NB4 (cell line): Measurements from ENCODE around the gene SLAMF7.
"Not testable (repeated sequence)": the region's sequence is repeated elsewhere in the genome, so short reads cannot be mapped to it uniquely, and the experiment has no call there.

Experiments
- DNase-seq: peaks from one replicate; pipeline ENCODE4 v3.0.0; 2010; ENCODE audit warnings: low read depth
- H3K4me3 ChIP-seq: one replicate; pipeline ENCODE4 v1.5.1; 2011; ENCODE audit warnings: mild to moderate bottlenecking, low read depth, low read length, moderate library complexity
- MYC ChIP-seq: IDR thresholded peaks from 2 replicates; pipeline ENCODE4 v1.6.1; 2011; ENCODE audit warnings: low read depth, low read length
- POLR2A ChIP-seq: IDR thresholded peaks from 2 replicates; pipeline ENCODE4 v1.6.1; 2011; ENCODE audit warnings: mild to moderate bottlenecking; ENCODE audit not compliant: insufficient read length; ENCODE audit errors: extremely low read depth
- TF ChIP-seq, protein P1 (sequence below): IDR thresholded peaks from 2 replicates; pipeline ENCODE4 v1.6.1; 2011; ENCODE audit warnings: low read depth, low read length
- TF ChIP-seq, protein P2 (sequence below): IDR thresholded peaks from one replicate; pipeline ENCODE4 v1.5.1; 2012; ENCODE audit warnings: low read depth, low read length

The SLAMF7 gene

DNA sequence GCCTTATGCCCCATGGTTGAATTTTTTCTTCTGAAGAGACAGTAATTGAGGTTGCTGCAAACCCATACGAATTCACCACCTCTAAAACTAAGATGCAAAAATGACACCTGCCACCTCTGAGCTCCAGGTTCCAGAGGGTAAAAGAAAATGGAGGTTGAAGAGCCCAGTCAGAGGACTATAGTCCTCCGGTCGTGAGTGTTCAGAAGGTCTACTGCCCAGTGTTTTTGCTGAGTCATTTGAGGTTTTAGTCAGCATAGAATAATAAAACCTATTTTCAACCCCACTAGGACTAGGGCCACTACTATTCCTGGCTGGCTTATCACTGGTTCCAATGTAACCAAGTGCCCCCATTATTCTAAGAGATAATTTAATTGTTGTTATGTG, 12.9 kb upstream of the SLAMF7 start:
- TF ChIP-seq, protein P1, sequence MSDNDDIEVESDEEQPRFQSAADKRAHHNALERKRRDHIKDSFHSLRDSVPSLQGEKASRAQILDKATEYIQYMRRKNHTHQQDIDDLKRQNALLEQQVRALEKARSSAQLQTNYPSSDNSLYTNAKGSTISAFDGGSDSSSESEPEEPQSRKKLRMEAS, result no peak
- TF ChIP-seq, protein P2, sequence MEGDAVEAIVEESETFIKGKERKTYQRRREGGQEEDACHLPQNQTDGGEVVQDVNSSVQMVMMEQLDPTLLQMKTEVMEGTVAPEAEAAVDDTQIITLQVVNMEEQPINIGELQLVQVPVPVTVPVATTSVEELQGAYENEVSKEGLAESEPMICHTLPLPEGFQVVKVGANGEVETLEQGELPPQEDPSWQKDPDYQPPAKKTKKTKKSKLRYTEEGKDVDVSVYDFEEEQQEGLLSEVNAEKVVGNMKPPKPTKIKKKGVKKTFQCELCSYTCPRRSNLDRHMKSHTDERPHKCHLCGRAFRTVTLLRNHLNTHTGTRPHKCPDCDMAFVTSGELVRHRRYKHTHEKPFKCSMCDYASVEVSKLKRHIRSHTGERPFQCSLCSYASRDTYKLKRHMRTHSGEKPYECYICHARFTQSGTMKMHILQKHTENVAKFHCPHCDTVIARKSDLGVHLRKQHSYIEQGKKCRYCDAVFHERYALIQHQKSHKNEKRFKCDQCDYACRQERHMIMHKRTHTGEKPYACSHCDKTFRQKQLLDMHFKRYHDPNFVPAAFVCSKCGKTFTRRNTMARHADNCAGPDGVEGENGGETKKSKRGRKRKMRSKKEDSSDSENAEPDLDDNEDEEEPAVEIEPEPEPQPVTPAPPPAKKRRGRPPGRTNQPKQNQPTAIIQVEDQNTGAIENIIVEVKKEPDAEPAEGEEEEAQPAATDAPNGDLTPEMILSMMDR, result no peak
- no peak for TF ChIP-seq MYC
- peak; percentile 73 for DNase-seq
- H3K4me3 ChIP-seq, result no peak overlapping the region

DNA sequence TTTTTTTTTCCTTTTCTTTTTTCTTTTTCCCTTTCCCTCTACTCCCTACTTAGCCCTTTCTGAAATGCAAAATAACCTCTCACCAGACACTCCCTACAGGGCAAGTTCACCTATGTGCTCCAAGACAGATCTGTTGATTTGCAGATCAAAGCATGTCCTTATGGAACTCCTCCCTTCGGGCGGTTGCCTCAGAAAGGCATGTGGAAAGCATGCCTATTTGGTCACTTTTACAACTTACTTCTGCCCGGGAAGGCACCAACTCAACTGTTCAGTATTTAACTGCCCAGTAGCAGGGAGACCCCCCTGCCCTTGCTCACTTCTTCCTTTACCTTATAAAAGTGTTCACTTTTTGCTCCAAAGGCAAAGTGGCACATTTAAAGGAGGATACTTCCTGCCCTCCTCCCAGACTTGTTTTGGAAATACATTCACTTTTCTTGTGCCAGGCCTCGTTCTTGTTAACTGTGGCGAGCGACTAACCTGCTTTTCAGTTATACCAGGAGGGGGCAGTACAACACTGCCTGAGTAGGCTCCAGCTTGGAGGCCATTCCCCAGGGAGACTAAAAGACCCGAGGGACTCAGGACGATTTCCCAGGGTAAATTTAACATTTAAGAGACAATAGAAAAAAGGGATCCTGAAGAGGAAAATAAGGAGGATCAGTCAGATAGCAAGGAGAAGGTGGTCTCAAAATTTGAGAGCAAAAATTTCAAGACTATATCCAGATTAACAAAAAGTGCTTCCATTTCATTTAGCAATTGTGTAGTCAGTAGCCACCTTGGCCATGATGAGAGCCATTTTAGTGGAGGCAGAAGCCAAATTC, 12.3 kb upstream of the SLAMF7 start:
- TF ChIP-seq, protein P1, result no peak
- TF ChIP-seq, protein P2, result peak; percentile 80
- peak; percentile 27; the same call in 1 of the 2 replicates for TF ChIP-seq MYC
- DNase-seq, result peak; percentile 87
- no peak overlapping the region for H3K4me3 ChIP-seq

DNA sequence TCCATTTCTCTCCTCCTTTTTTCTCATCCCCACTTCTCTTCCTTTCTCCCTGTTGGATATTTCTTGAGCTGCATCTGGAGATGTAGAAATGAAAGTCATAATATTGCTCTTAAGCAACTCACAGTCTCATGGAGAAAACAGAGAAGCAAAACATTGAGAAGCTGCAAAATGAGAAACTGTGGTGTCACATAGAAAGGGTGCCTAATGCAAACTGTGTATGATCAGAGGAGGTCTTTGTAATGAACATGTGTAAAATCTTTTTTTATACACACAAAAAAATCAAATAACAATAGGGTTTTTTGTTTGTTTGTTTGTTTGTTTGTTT, 11.8 kb upstream of the SLAMF7 start:
- no peak overlapping the region for H3K4me3 ChIP-seq
- TF ChIP-seq, protein P1, result no peak
- TF ChIP-seq, protein P2, result no peak
- TF ChIP-seq POLR2A (no peak), MYC (no peak)

DNA sequence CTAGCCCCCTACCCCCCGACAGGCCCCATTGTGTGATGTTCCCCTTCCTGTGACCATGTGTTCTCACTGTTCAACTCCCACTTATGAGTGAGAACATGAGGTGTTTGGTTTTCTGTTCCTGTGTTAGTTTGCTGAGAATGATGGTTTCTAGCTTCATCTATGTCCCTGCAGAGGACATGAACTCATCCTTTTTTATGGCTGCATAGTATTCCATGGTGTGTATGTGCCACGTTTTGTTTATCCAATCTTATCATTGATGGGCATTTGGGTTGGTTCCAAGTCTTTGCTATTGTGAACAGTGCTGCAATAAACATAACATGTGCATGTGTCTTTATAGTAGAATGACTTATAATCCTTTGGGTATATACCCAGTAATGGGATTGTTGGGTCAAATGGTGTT, 7.5 kb upstream of the SLAMF7 start:
- H3K4me3 ChIP-seq, DNase-seq: not testable (repeated sequence)

More for the DNA sequence above, 11.8 kb upstream of the SLAMF7 start:
- no peak for DNase-seq

DNA sequence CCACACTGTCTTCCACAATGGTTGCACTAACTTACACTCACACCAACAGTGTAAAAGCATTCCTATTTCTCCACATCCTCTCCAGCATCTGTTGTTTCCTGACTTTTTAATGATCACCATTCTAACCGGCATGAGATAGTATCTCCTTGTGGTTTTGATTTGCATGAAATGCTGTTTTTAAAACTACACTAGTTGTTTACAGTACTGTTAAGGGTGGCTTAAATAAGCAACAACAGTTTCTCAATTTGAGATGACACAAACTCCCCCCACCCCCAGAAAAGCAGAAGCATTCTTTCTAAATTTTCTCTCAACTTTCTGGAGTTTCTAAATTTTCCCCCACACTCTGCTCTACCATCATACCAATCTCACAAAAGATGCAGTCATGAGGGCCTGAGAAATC, 7.1 kb upstream of the SLAMF7 start:
- TF ChIP-seq POLR2A (no peak), MYC (no peak)
- TF ChIP-seq, protein P1, result no peak
- TF ChIP-seq, protein P2, result no peak
- no peak for DNase-seq
- H3K4me3 ChIP-seq, result no peak overlapping the region

DNA sequence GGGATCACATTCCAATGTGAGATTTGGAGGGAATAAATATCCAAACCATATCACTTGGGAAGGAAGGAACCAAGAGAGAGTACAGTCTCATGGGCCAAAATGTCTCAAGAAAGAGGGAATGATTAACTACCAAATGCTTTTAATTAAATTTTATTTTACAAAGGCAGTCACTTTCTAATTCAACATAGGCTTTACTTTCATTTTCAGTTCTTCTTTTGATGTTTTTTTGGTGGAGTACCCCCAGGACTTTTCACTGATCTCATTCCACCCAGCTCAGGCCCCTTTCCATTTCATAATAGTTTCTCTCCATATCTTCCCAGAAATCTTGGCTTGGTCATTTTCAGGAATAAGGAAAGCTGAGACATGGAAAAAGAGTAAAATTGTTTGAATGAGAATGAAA, 5.1 kb upstream of the SLAMF7 start:
- no peak overlapping the region for H3K4me3 ChIP-seq
- no peak for TF ChIP-seq MYC
- TF ChIP-seq, protein P1, result no peak
- no peak for TF ChIP-seq POLR2A
- TF ChIP-seq, protein P2, result no peak
- no peak for DNase-seq
